ENCODE results near the gene HIVEP1. TPM values are rescaled to one million over a fixed set of nuclear protein-coding genes. Genes with fewer than 3 reads are reported as not detected.

HIVEP1 gene
- total RNA-seq, 2 donors from 2014 or later = 35.2 to 38.0 TPM

DNA sequence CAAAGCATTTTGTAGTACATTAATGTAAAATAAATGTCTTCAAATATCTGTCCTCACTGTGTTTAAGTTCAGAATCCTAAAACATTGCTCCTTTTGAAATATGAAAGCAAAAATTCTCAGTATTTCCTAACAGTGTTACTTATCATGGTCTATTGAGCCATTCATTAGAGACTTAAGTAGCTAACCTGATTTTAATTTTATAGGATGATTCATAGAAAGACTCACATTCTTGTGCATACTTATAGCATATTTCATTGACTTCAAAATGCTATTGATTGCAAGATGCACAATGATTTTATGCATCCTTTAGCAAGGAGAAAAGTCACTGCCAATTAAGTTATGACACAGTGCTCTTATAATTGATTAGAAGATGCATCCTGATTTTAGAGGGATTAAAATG, 85.7 kb downstream of the HIVEP1 start:
- H3K27me3 ChIP-seq (replicated peaks; ENCODE audit: insufficient read depth) = no peaks in the 10 kb centered on the region
- H3K4me1 ChIP-seq (replicated peaks) = no peaks in the 10 kb centered on the region
- no peak overlapping the region for H3K4me3 ChIP-seq
- DNase-seq (ENCODE audit: low spot score) = no peak
- H3K36me3 ChIP-seq = no peaks in the 10 kb centered on the region
- TF ChIP-seq POLR2AphosphoS5 (IDR thresholded peaks at IDR 0.05) (no peak), POLR2A (IDR thresholded peaks at IDR 0.05) (no peak)
- TF ChIP-seq, protein P1, sequence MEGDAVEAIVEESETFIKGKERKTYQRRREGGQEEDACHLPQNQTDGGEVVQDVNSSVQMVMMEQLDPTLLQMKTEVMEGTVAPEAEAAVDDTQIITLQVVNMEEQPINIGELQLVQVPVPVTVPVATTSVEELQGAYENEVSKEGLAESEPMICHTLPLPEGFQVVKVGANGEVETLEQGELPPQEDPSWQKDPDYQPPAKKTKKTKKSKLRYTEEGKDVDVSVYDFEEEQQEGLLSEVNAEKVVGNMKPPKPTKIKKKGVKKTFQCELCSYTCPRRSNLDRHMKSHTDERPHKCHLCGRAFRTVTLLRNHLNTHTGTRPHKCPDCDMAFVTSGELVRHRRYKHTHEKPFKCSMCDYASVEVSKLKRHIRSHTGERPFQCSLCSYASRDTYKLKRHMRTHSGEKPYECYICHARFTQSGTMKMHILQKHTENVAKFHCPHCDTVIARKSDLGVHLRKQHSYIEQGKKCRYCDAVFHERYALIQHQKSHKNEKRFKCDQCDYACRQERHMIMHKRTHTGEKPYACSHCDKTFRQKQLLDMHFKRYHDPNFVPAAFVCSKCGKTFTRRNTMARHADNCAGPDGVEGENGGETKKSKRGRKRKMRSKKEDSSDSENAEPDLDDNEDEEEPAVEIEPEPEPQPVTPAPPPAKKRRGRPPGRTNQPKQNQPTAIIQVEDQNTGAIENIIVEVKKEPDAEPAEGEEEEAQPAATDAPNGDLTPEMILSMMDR (IDR thresholded peaks at IDR 0.05) = no peak
- H3K27ac ChIP-seq = no peak overlapping the region
- no peaks in the 10 kb centered on the region for H3K9me3 ChIP-seq
- intact Hi-C loops (cut with DNase I) = no loop called here

DNA sequence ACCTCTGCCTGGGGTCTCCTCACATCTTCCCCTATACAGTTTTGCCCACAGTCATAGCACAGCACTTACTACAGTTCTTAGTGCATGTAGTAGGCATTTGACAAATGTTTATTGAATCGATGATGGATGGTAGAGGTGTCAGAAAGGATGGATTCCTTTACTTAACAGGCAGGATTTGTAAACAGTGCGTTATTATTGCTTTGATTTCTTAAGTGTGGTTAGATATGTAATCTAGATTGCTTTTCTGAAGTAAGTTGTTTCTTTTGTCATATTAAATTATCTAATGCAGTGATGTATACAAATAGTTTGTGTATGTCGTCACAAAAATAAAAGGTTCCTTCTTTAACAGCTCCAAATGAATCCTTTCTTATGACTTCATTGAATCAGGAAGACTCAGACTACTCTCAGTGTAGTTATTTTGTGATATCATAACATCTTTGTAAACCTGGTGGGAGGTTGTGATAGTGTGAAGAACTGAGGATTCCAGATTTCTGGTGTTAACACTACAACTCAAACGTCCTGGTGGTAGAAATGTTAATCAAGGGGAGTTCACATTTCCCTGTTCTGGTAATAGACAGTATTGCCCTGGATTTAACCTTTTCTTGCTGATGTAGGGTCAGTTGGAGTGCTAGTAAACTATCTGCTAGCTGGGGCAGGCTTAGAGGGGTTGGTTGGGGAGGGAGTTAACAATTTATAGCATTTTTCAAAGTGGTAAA, 87.7 kb downstream of the HIVEP1 start:
- DNase-seq (ENCODE audit: low spot score) = no peak
- Histone ChIP-seq H3K9me3 (no peaks in the 10 kb centered on the region), H3K4me1 (replicated peaks) (no peaks in the 10 kb centered on the region), H3K36me3 (no peaks in the 10 kb centered on the region), H3K27ac (no peak overlapping the region), H3K27me3 (replicated peaks; ENCODE audit: insufficient read depth) (no peaks in the 10 kb centered on the region), H3K4me3 (no peak overlapping the region)
- WGBS = 72% methylated on average over 4 of the region's 4 CpGs
- TF ChIP-seq POLR2AphosphoS5 (IDR thresholded peaks at IDR 0.05) (no peak), POLR2A (IDR thresholded peaks at IDR 0.05) (no peak)
- TF ChIP-seq, protein P1 (IDR thresholded peaks at IDR 0.05) = no peak
- intact Hi-C loops (cut with DNase I) = no loop called here

DNA sequence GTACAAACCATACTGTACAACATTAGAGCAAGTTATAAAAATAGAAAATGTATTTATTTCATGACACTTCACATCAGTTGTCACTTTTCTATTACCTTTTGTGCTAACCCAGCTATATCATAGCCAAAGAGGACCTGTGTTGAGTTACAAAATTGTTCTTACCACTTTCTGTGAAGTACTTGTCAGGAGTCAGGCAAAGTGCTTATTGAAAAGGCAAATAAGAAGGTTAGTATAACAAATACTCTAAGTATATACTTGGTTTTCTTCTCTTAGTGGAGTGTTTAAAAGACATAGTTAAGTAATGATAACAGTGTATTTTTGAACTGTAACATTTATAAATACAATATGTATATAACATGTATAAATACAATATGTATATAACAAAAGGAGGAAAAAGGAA, 88.9 kb downstream of the HIVEP1 start:
- DNase-seq (ENCODE audit: low spot score) = no peak
- TF ChIP-seq POLR2AphosphoS5 (IDR thresholded peaks at IDR 0.05) (no peak), POLR2A (IDR thresholded peaks at IDR 0.05) (no peak)
- TF ChIP-seq, protein P1 (IDR thresholded peaks at IDR 0.05) = no peak
- H3K4me1 ChIP-seq (replicated peaks) = no peaks in the 10 kb centered on the region

DNA sequence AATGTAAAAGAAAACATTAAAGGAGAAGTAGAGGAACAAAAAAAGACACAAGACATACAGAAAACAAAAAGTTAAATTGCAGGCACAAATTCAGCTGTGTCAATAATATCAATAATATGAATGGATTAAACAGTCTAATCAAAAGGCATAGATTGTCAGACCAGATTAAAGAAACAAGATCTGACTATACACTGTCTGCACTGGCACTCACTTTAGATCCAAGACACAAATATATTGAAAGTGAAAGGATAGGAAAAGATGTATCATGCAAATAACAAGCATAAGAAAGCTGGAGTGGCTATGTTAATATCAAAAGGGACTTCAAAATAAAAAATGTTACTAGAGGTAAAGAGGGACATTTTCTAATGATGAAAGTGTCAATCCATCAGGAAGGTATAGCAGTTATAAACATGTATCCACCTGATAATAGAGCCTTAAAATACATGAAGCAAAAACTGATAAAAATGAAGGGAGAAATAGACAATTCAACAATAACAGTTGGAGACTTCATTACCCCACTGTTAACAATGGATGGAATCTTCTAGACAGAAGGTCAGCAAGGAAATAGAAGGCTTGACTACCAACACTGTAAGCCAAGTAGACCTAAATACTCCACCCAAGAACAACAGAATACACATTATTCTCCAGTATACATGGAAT, 89.7 kb downstream of the HIVEP1 start:
- H3K27me3 ChIP-seq (replicated peaks; ENCODE audit: insufficient read depth) = no peaks in the 10 kb centered on the region
- DNase-seq (ENCODE audit: low spot score) = no peak
- H3K36me3 ChIP-seq = no peaks in the 10 kb centered on the region
- intact Hi-C loops (cut with DNase I) = no loop called here
- no peaks in the 10 kb centered on the region for H3K9me3 ChIP-seq
- H3K27ac ChIP-seq = no peak overlapping the region
- H3K4me1 ChIP-seq (replicated peaks) = no peaks in the 10 kb centered on the region
- TF ChIP-seq POLR2AphosphoS5 (IDR thresholded peaks at IDR 0.05) (no peak), POLR2A (IDR thresholded peaks at IDR 0.05) (no peak)
- TF ChIP-seq, protein P1 (IDR thresholded peaks at IDR 0.05) = no peak
- no peak overlapping the region for H3K4me3 ChIP-seq

More for the DNA sequence above, 88.9 kb downstream of the HIVEP1 start:
- Histone ChIP-seq H3K4me3 (no peak overlapping the region), H3K27ac (no peak overlapping the region), H3K27me3 (replicated peaks; ENCODE audit: insufficient read depth) (no peaks in the 10 kb centered on the region), H3K36me3 (no peaks in the 10 kb centered on the region), H3K9me3 (no peaks in the 10 kb centered on the region)
- intact Hi-C loops (cut with DNase I) = no loop called here

DNA sequence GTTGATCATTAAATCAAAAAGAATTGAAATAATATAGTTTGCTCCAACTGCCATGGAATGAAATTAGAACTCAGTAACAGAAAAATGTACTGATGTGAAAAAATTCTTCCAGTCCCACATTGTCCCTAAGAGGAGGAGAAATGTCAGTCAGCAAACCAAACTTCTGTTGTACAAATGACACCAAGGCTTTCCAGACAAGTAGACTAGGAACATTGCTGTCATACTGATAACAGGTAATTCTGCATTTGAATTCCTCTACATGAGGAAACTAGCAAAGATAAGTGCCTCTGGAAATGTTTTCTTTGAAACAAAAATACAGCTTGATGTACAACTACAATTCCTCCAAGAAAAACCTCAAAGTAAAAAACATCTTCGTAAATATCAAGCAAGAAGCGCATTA, 90.2 kb downstream of the HIVEP1 start:
- intact Hi-C loops (cut with DNase I) = no loop called here
- 90% methylated on average over 2 of the region's 2 CpGs for WGBS
- no peaks in the 10 kb centered on the region for H3K27me3 ChIP-seq (replicated peaks; ENCODE audit: insufficient read depth)
- H3K27ac ChIP-seq = no peak overlapping the region
- TF ChIP-seq POLR2AphosphoS5 (IDR thresholded peaks at IDR 0.05) (no peak), POLR2A (IDR thresholded peaks at IDR 0.05) (no peak)
- TF ChIP-seq, protein P1 (IDR thresholded peaks at IDR 0.05) = no peak
- H3K4me1 ChIP-seq (replicated peaks) = no peaks in the 10 kb centered on the region
- DNase-seq (ENCODE audit: low spot score) = no peak
- no peak overlapping the region for H3K4me3 ChIP-seq
- H3K9me3 ChIP-seq = no peaks in the 10 kb centered on the region
- no peaks in the 10 kb centered on the region for H3K36me3 ChIP-seq

Data from prostate gland (tissue), 2 donors.